Muscle of leg (tissue), 11 donors: ENCODE measurements around the gene DOK6. TPM values are rescaled to one million over a fixed set of nuclear protein-coding genes. Genes with fewer than 3 reads are reported as not detected.

Source experiments
- DNase-seq: peaks from one replicate; pipeline ENCODE4 v3.0.0; 2013
- H3K27ac ChIP-seq: one replicate; pipeline ENCODE4 v1.5.1; 2013; ENCODE audit warnings: mild to moderate bottlenecking, low read length, control low read depth
- H3K27me3 ChIP-seq: one replicate; pipeline ENCODE4 v1.6.1; 2013; ENCODE audit warnings: low read length; ENCODE audit not compliant: control insufficient read depth, insufficient read depth
- H3K36me3 ChIP-seq: one replicate; pipeline ENCODE4 v1.6.1; 2013; ENCODE audit warnings: low read length; ENCODE audit not compliant: control insufficient read depth, insufficient read depth
- H3K4me1 ChIP-seq: one replicate; pipeline ENCODE4 v1.6.1; 2013; ENCODE audit warnings: low read length; ENCODE audit not compliant: control insufficient read depth, insufficient read depth
- H3K4me3 ChIP-seq: one replicate; pipeline ENCODE4 v1.5.1; 2013; ENCODE audit warnings: low read length, control low read depth
- H3K9me3 ChIP-seq: replicated peaks from 2 replicates; pipeline ENCODE4 v1.6.1; 2013; ENCODE audit warnings: low read depth, low read length; ENCODE audit not compliant: control insufficient read depth
- WGBS: methylation state at CpG from one replicate; pipeline ENCODE4 v1.1.5; 2013; ENCODE audit warnings: missing lambda C conversion rate; ENCODE audit not compliant: insufficient coverage; 5-methylcytosine and 5-hydroxymethylcytosine counted together
- polyA plus RNA-seq, 8 donors: library from polyadenylated mRNA; unstranded; fragments of 120-200 nt; gene quantifications; one replicate each; pipeline versions ENCODE4 v1.2.1 to v1.2.3, GENCODE V29; 2013; ENCODE audit warnings: inconsistent platforms in 1 of 8, low replicate concordance in 1 of 8; ENCODE audit not compliant: insufficient read length in 8 of 8, insufficient read depth in 1 of 8
- total RNA-seq: library from RNA; stranded (reverse); fragments of 120-200 nt; gene quantifications from one replicate; pipeline ENCODE4 v1.2.4, GENCODE V29; 2013

Gene DOK6
- total and polyA plus RNA-seq, 9 donors = 2.3 to 4.9 (median 3.3) TPM

- Histone ChIP-seq H3K9me3 (no peaks in the 10 kb centered on the region), H3K27ac (no peak overlapping the region), H3K4me1 (no peaks in the 10 kb centered on the region), H3K36me3 (no peaks in the 10 kb centered on the region), H3K27me3 (no peaks in the 10 kb centered on the region), H3K4me3 (no peak overlapping the region)
- DNase-seq = no peak
Observed at GRCh38 chr18:69790649-69791048, 390.0 kb downstream of the DOK6 start.

- H3K4me1 ChIP-seq = no peaks in the 10 kb centered on the region
- no peak for DNase-seq
- no peaks in the 10 kb centered on the region for H3K36me3 ChIP-seq
- 31% methylated on average over 5 of the region's 5 CpGs for WGBS
- H3K9me3 ChIP-seq = no peaks in the 10 kb centered on the region
- H3K4me3 ChIP-seq = no peak overlapping the region
- H3K27me3 ChIP-seq = no peaks in the 10 kb centered on the region
- H3K27ac ChIP-seq = no peak overlapping the region
Observed at GRCh38 chr18:69795791-69796190, 395.1 kb downstream of the DOK6 start.

GRCh38 chr18:69804776-69805501 lies 404.3 kb downstream of the DOK6 start:
- no peaks in the 10 kb centered on the region for H3K27me3 ChIP-seq
- no peaks in the 10 kb centered on the region for H3K4me1 ChIP-seq
- DNase-seq = no peak
- H3K36me3 ChIP-seq = no peaks in the 10 kb centered on the region
- WGBS = 100% methylated on average over 1 of the region's 5 CpGs
- no peak overlapping the region for H3K4me3 ChIP-seq
- no peak overlapping the region for H3K27ac ChIP-seq
- H3K9me3 ChIP-seq = no peaks in the 10 kb centered on the region

- no peaks in the 10 kb centered on the region for H3K9me3 ChIP-seq
- H3K4me1 ChIP-seq = no peaks in the 10 kb centered on the region
- no peaks in the 10 kb centered on the region for H3K36me3 ChIP-seq
- H3K4me3 ChIP-seq = no peak overlapping the region
- H3K27ac ChIP-seq = no peak overlapping the region
- no peak for DNase-seq
- WGBS = no CpG with 5 or more reads among the region's 2 CpGs
- no peaks in the 10 kb centered on the region for H3K27me3 ChIP-seq
Observed at GRCh38 chr18:69808399-69808798, 407.7 kb downstream of the DOK6 start.

GRCh38 chr18:69813559-69813958 lies 412.9 kb downstream of the DOK6 start:
- Histone ChIP-seq H3K27me3 (no peaks in the 10 kb centered on the region), H3K27ac (no peak overlapping the region), H3K4me3 (no peak overlapping the region), H3K4me1 (no peaks in the 10 kb centered on the region), H3K36me3 (no peaks in the 10 kb centered on the region), H3K9me3 (no peaks in the 10 kb centered on the region)
- WGBS = no CpG with 5 or more reads among the region's 1 CpG
- no peak for DNase-seq

- no peak for DNase-seq
- Histone ChIP-seq H3K36me3 (no peaks in the 10 kb centered on the region), H3K27me3 (no peaks in the 10 kb centered on the region), H3K4me3 (no peak overlapping the region), H3K4me1 (no peaks in the 10 kb centered on the region), H3K9me3 (no peaks in the 10 kb centered on the region), H3K27ac (no peak overlapping the region)
- no CpG with 5 or more reads among the region's 4 CpGs for WGBS
Observed at GRCh38 chr18:69814861-69815385, 414.2 kb downstream of the DOK6 start.

- no peaks in the 10 kb centered on the region for H3K9me3 ChIP-seq
- no peaks in the 10 kb centered on the region for H3K36me3 ChIP-seq
- no peaks in the 10 kb centered on the region for H3K27me3 ChIP-seq
- H3K4me3 ChIP-seq = no peak overlapping the region
- peak; percentile 20 for DNase-seq
- H3K27ac ChIP-seq = no peak overlapping the region
- WGBS = 60% methylated on average over 1 of the region's 5 CpGs
- H3K4me1 ChIP-seq = no peaks in the 10 kb centered on the region
Observed at GRCh38 chr18:69817335-69817940, 416.8 kb downstream of the DOK6 start.

GRCh38 chr18:69819460-69819859 lies 418.8 kb downstream of the DOK6 start:
- no peaks in the 10 kb centered on the region for H3K27me3 ChIP-seq
- DNase-seq = no peak
- no peak overlapping the region for H3K27ac ChIP-seq
- no peaks in the 10 kb centered on the region for H3K36me3 ChIP-seq
- WGBS = no CpG with 5 or more reads among the region's 2 CpGs
- no peak overlapping the region for H3K4me3 ChIP-seq
- no peaks in the 10 kb centered on the region for H3K4me1 ChIP-seq
- no peaks in the 10 kb centered on the region for H3K9me3 ChIP-seq

GRCh38 chr18:69820538-69820937 lies 419.9 kb downstream of the DOK6 start:
- no CpG with 5 or more reads among the region's 4 CpGs for WGBS
- no peaks in the 10 kb centered on the region for H3K36me3 ChIP-seq
- DNase-seq = no peak
- H3K4me1 ChIP-seq = no peaks in the 10 kb centered on the region
- no peak overlapping the region for H3K4me3 ChIP-seq
- no peak overlapping the region for H3K27ac ChIP-seq
- no peaks in the 10 kb centered on the region for H3K27me3 ChIP-seq
- no peaks in the 10 kb centered on the region for H3K9me3 ChIP-seq

GRCh38 chr18:69830189-69830588 lies 429.5 kb downstream of the DOK6 start:
- Histone ChIP-seq H3K4me1 (no peaks in the 10 kb centered on the region), H3K9me3 (no peaks in the 10 kb centered on the region), H3K4me3 (no peak overlapping the region), H3K36me3 (no peaks in the 10 kb centered on the region), H3K27ac (no peak overlapping the region), H3K27me3 (no peaks in the 10 kb centered on the region)
- WGBS = no CpG with 5 or more reads among the region's 1 CpG
- no peak for DNase-seq
